GM12878 (cell line): Measurements from ENCODE around the gene MRPL32. TPM values are rescaled to one million over a fixed set of nuclear protein-coding genes. Genes with fewer than 3 reads are reported as not detected.
A peak's percentile ranks its signal among the peaks of the same experiment; 100 is the strongest.

ENCODE experiments used
- ATAC-seq: fragments of 200-7000 bp; cut with Tn5 transposase; 3 replicates; pipeline ENCODE4 v1.9.1; 2020; ENCODE audit warnings: mild to moderate bottlenecking, moderate library complexity
- BruUV-seq: library from RNA; stranded (reverse); fragments of 400-500 nt; replicated peaks from 2 replicates; lab custom pipeline; 2021; lab: Mats Ljungman, UMichigan
- CTCF ChIA-PET: fragments of 300-600 bp; sonication (Branson Sonifier 250); formaldehyde crosslinking; extraction: SDS; loops from one replicate; lab custom pipeline; 2021; ENCODE audit warnings: inconsistent platforms; lab: Yijun Ruan, JAX
- POLR2A ChIA-PET: fragments of 350-600 bp; formaldehyde crosslinking; extraction: SDS; loops from one replicate; lab custom pipeline; 2021; ENCODE audit warnings: inconsistent platforms; lab: Charles Lee
- RAD21 ChIA-PET: fragments of 300-600 bp; sonication (Branson Sonifier 250); formaldehyde crosslinking; loops from one replicate; lab custom pipeline; 2023; ENCODE audit warnings: antibody characterized with exemption; ENCODE audit not compliant: unreplicated experiment; lab: Charles Lee
- SMC1A ChIA-PET: fragments of 300-600 bp; sonication (Branson Sonifier 250); formaldehyde crosslinking; loops from one replicate; lab custom pipeline; 2023; ENCODE audit not compliant: unreplicated experiment, uncharacterized antibody; lab: Charles Lee
- DNase-seq: peaks from one replicate; pipeline ENCODE4 v3.0.0-alpha.2; 2011; ENCODE audit warnings: low read depth, low spot score
- FAIRE-seq: peaks from 3 replicates; lab custom pipeline; 2011; peaks lifted over from hg19 to GRCh38; lab: Jason Lieb, UNC
- H2AFZ ChIP-seq: 2 replicates; pipeline ENCODE4 v1.6.0; 2011; ENCODE audit warnings: low read depth, low read length, control low read depth; ENCODE audit not compliant: control insufficient read depth
- H3K27ac ChIP-seq: 2 replicates; pipeline ENCODE4 v1.5.1; 2011; ENCODE audit warnings: control low read depth; ENCODE audit not compliant: control insufficient read depth, insufficient read depth
- H3K27me3 ChIP-seq, 2 experiments: replicated peaks in 1 of 2; 2 replicates each; pipeline versions ENCODE4 v1.6.0 to v1.6.1; 2011; ENCODE audit warnings: low read length in 1 of 2; ENCODE audit not compliant: control insufficient read depth in 2 of 2, insufficient read depth in 2 of 2
- H3K36me3 ChIP-seq, 2 experiments: 2 replicates each; pipeline ENCODE4 v1.5.1; 2011; ENCODE audit warnings: low read length in 1 of 2; ENCODE audit not compliant: control insufficient read depth in 2 of 2, insufficient read depth in 2 of 2
- H3K4me1 ChIP-seq: 2 replicates; pipeline ENCODE4 v1.6.1; 2011; ENCODE audit warnings: mild to moderate bottlenecking, low read length, moderate library complexity, mixed read lengths; ENCODE audit not compliant: control insufficient read depth, insufficient read depth
- H3K4me2 ChIP-seq: 2 replicates; pipeline ENCODE4 v1.6.0; 2011; ENCODE audit warnings: control low read depth; ENCODE audit not compliant: control insufficient read depth, insufficient read depth
- H3K4me3 ChIP-seq: fragments of 200-600 bp; sonication (generic); 2 replicates; pipeline ENCODE4 v1.5.1; 2016
- H3K79me2 ChIP-seq: 2 replicates; pipeline ENCODE4 v1.6.0; 2011; ENCODE audit warnings: low read length; ENCODE audit not compliant: control insufficient read depth, insufficient read depth
- H3K9ac ChIP-seq: 2 replicates; pipeline ENCODE4 v1.8.0; 2011; ENCODE audit warnings: low read length, control low read depth, mixed read lengths; ENCODE audit not compliant: control insufficient read depth, insufficient read depth
- H3K9me3 ChIP-seq: replicated peaks from 3 replicates; pipeline ENCODE4 v1.5.1; 2011; ENCODE audit warnings: mild to moderate bottlenecking, low read length; ENCODE audit not compliant: control insufficient read depth, insufficient read depth
- H4K20me1 ChIP-seq: 2 replicates; pipeline ENCODE4 v1.6.0; 2011; ENCODE audit not compliant: control insufficient read depth, insufficient read depth
- DPF2 ChIP-seq: fragments of 450-650 bp; IDR thresholded peaks from 2 replicates; pipeline ENCODE4 v1.6.1; 2017; ENCODE audit warnings: mild to moderate bottlenecking
- HDGF ChIP-seq: fragments of 450-650 bp; IDR thresholded peaks from 2 replicates; pipeline ENCODE4 v1.6.1; 2016; ENCODE audit warnings: antibody characterized with exemption
- IKZF2 ChIP-seq, 2 experiments: fragments of 450-650 bp; IDR thresholded peaks; 2 replicates each; pipeline ENCODE4 v1.6.1; 2017; ENCODE audit warnings: mild to moderate bottlenecking in 2 of 2, moderate library complexity in 2 of 2
- MXI1 ChIP-seq: fragments of 150-350 bp; IDR thresholded peaks from 2 replicates; pipeline ENCODE4 v1.6.1; 2011; ENCODE audit warnings: low read depth, mild to moderate bottlenecking, inconsistent platforms, low read length, improper control_type of control experiment
- NR2F1 ChIP-seq: fragments of 450-650 bp; conservative IDR thresholded peaks from 2 replicates; pipeline ENCODE4 v1.6.1; 2017; ENCODE audit warnings: mild to moderate bottlenecking
- POLR2A ChIP-seq: IDR thresholded peaks from 2 replicates; pipeline ENCODE4 v1.6.1; 2011; ENCODE audit warnings: low read depth, mild to moderate bottlenecking, low read length
- POLR2AphosphoS5 ChIP-seq: IDR thresholded peaks from 2 replicates; pipeline ENCODE4 v1.6.1; 2011; ENCODE audit warnings: mild to moderate bottlenecking, low read length, inconsistent platforms
- RUNX3 ChIP-seq: IDR thresholded peaks from 2 replicates; pipeline ENCODE4 v1.6.1; 2012; ENCODE audit warnings: low read length, inconsistent platforms
- SREBF1 ChIP-seq: IDR thresholded peaks from 2 replicates; pipeline ENCODE4 v1.6.1; 2012; ENCODE audit warnings: mild to moderate bottlenecking, low read length
- ZNF24 ChIP-seq: fragments of 450-650 bp; IDR thresholded peaks from 2 replicates; pipeline ENCODE4 v1.6.1; 2017; ENCODE audit warnings: antibody characterized with exemption, mild to moderate bottlenecking
- WGBS: methylation state at CpG from one replicate; pipeline ENCODE4 v1.1.6; 2016; ENCODE audit warnings: low lambda C conversion rate; ENCODE audit not compliant: insufficient replicate concordance, insufficient coverage; ENCODE audit errors: missing lambda C conversion rate; 5-methylcytosine and 5-hydroxymethylcytosine counted together
- in situ Hi-C: fragments of 300-500 bp; cut with MboI; formaldehyde crosslinking; loops from 9 replicates; pipeline ENCODE4 v1.14.3; 2018; ENCODE audit warnings: mixed read lengths
- intact Hi-C: fragments of 100-400 bp; cut with micrococcal nuclease; formaldehyde crosslinking; loops from one replicate; pipeline ENCODE4 v1.14.2; 2022; ENCODE audit not compliant: unreplicated experiment
- polyA plus RNA-seq, 11 experiments: library from polyadenylated mRNA; depleted of rRNA in 4 of 11; unstranded in 6 of 11; stranded (reverse) in 5 of 11; fragments of >200 nt; fragmentation: Nextera tagmentation in 4 of 11; fragmentation: Illumina TruSeq in 1 of 11; extraction: Ambion mirVana in 4 of 11; extraction: Trizol in 1 of 11; gene quantifications; 1 replicate in 1 of 11; 2 replicates in 10 of 11; pipeline versions ENCODE4 v1.2.1 to v1.2.3, GENCODE V29; 2011 to 2016; ENCODE audit warnings: inconsistent platforms in 2 of 11, missing spikeins in 2 of 11, low read depth in 1 of 11
- total RNA-seq, 4 experiments: library from RNA; depleted of rRNA in 3 of 4; stranded (reverse); fragments of >200 nt in 3 of 4; fragmentation: Illumina TruSeq in 1 of 4; extraction: Trizol in 1 of 4; gene quantifications; 2 replicates each; pipeline versions ENCODE4 v1.2.1 to v1.2.3, GENCODE V29; 2013 to 2021
- TF ChIP-seq, protein P1 (sequence below): fragments of 450-650 bp; IDR thresholded peaks from 2 replicates; pipeline ENCODE4 v1.6.1; 2017; ENCODE audit warnings: mild to moderate bottlenecking, low read depth, inconsistent platforms; ENCODE audit not compliant: poor library complexity, severe bottlenecking
- TF ChIP-seq, protein P2 (sequence below): fragments of 450-650 bp; IDR thresholded peaks from 2 replicates; pipeline ENCODE4 v1.6.1; 2017; ENCODE audit warnings: mild to moderate bottlenecking, moderate library complexity

The MRPL32 gene
- total and polyA plus RNA-seq, 10 of the 15 experiments (the other 5 are each of a cell fraction or from before 2014, with no cell fraction given): 65.3 to 339 (median 112) TPM

DNA sequence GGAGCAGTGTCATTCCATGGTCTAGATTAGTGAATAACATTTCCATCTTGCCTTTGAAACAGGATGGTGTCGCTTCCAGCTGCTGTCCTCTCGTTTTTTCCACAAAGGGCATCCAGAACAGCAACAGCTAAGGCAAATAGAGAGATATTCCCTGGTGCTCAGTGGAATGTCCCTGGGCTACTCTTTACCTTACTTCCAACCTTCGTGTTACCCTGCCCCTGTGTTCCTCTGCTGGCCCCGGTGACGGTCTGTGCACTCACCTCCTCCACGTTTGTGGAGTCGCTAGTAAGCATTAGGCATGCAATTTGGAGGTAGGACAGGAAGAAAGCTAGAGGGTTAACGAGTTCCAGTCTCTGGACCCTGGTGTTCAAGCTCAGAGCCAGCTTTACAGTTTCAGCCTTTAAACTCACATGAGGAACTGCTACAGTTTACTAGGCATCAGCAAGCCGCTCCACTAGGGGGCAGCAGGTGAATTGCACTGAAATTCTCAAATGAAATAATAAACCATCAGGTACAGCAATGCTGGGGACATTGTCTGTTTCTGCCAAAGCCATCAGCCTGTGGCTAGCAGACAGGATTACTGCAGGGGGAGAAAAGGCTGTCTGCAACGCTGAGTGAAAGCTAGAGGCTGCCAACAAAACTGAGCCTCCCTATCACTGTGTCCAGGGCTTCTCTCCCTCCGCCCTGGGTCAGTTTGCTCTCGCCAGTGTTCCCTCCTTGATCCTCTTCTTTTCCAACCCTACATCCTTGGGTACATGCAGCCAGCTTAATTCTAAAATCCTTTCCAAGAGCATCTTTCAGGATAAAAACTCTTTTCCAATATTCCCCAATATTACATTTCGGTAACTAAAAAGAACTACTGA is 9.0 kb downstream of the MRPL32 start (continued):
- TF ChIP-seq, protein P1, sequence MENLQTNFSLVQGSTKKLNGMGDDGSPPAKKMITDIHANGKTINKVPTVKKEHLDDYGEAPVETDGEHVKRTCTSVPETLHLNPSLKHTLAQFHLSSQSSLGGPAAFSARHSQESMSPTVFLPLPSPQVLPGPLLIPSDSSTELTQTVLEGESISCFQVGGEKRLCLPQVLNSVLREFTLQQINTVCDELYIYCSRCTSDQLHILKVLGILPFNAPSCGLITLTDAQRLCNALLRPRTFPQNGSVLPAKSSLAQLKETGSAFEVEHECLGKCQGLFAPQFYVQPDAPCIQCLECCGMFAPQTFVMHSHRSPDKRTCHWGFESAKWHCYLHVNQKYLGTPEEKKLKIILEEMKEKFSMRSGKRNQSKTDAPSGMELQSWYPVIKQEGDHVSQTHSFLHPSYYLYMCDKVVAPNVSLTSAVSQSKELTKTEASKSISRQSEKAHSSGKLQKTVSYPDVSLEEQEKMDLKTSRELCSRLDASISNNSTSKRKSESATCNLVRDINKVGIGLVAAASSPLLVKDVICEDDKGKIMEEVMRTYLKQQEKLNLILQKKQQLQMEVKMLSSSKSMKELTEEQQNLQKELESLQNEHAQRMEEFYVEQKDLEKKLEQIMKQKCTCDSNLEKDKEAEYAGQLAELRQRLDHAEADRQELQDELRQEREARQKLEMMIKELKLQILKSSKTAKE: no peak
- TF ChIP-seq DPF2: no peak

- CTCF ChIA-PET: interaction anchor here (0.8 to 9.2 kb wide), 15 partner anchors 9 to 893 kb away, joined by 3 to 109 read pairs (median 6); partner anchors contain the start of genes MRPL32 and PSMA2
- H3K27me3 ChIP-seq: no peaks in the 10 kb centered on the region
- H3K9me3 ChIP-seq: no peaks in the 10 kb centered on the region; the same call in 2 of the 3 replicates
- peak overlapping the region; percentile 60 for H3K4me3 ChIP-seq
- H3K36me3 ChIP-seq: no peaks in the 10 kb centered on the region
- H4K20me1 ChIP-seq: no peaks in the 10 kb centered on the region
- BruUV-seq: no TSS peak
- SMC1A ChIA-PET: interaction anchor here (0.5 to 10.0 kb wide), 27 partner anchors 10 to 636 kb away, joined by 3 to 102 read pairs (median 4); partner anchors contain the start of genes MRPL32, PSMA2 and STK17A
- DNase-seq (no peak), ATAC-seq (peak; percentile 85), FAIRE-seq (peak; percentile 83)
- peak overlapping the region; percentile 59 for H3K9ac ChIP-seq
- intact Hi-C loops (no loop called here), in situ Hi-C loops (no loop called here)
- H3K4me2 ChIP-seq: peak overlapping the region; percentile 73
- WGBS: 24% methylated on average over 4 of the region's 4 CpGs
- H2AFZ ChIP-seq: peak overlapping the region; percentile 75
- no peaks in the 10 kb centered on the region for H3K79me2 ChIP-seq
- peak overlapping the region; percentile 66 for H3K27ac ChIP-seq
- peaks cover 10% of the 10 kb centered on the region; the same call in 1 of the 2 replicates for H3K4me1 ChIP-seq
- POLR2A ChIA-PET: interaction anchor here (0.5 to 3.2 kb wide), 6 partner anchors 14 to 162 kb away, joined by 3 to 11 read pairs (median 3); partner anchors contain the start of genes MRPL32 and PSMA2
- RAD21 ChIA-PET: interaction anchor here (0.9 to 3.3 kb wide), 15 partner anchors 11 to 893 kb away, joined by 3 to 17 read pairs (median 6); partner anchors contain the start of genes MRPL32 and PSMA2
- TF ChIP-seq POLR2AphosphoS5 (no peak), ZNF24 (no peak), POLR2A (no peak), MXI1 (no peak), SREBF1 (no peak), HDGF (no peak), NR2F1 (no peak), IKZF2 (IDR thresholded peaks at IDR 0.05) (peak; percentile 75 to 78; a peak in 3 of 4 replicates), RUNX3 (peak; percentile 26; the same call in 1 of the 2 replicates)
- TF ChIP-seq, protein P2, sequence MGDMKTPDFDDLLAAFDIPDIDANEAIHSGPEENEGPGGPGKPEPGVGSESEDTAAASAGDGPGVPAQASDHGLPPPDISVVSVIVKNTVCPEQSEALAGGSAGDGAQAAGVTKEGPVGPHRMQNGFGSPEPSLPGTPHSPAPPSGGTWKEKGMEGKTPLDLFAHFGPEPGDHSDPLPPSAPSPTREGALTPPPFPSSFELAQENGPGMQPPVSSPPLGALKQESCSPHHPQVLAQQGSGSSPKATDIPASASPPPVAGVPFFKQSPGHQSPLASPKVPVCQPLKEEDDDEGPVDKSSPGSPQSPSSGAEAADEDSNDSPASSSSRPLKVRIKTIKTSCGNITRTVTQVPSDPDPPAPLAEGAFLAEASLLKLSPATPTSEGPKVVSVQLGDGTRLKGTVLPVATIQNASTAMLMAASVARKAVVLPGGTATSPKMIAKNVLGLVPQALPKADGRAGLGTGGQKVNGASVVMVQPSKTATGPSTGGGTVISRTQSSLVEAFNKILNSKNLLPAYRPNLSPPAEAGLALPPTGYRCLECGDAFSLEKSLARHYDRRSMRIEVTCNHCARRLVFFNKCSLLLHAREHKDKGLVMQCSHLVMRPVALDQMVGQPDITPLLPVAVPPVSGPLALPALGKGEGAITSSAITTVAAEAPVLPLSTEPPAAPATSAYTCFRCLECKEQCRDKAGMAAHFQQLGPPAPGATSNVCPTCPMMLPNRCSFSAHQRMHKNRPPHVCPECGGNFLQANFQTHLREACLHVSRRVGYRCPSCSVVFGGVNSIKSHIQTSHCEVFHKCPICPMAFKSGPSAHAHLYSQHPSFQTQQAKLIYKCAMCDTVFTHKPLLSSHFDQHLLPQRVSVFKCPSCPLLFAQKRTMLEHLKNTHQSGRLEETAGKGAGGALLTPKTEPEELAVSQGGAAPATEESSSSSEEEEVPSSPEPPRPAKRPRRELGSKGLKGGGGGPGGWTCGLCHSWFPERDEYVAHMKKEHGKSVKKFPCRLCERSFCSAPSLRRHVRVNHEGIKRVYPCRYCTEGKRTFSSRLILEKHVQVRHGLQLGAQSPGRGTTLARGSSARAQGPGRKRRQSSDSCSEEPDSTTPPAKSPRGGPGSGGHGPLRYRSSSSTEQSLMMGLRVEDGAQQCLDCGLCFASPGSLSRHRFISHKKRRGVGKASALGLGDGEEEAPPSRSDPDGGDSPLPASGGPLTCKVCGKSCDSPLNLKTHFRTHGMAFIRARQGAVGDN: 0 out of 2 replicates have a peak, but pooled peaks have one; percentile 13
These were observed 13.8 kb downstream of the MRPL32 start for GRCh38 chr7:42945821-42946626.
